Islet of Langerhans (tissue), 1 donor: ENCODE data around the gene C1S.
A peak's percentile ranks its signal among the peaks of the same experiment; 100 is the strongest.

ENCODE experiments used
- FAIRE-seq: peaks from one replicate; lab custom pipeline; 2011; peaks lifted over from hg19 to GRCh38; lab: Jason Lieb, UNC

Gene C1S

GRCh38 chr12:7103837-7104584 lies 43.5 kb downstream of the C1S start:
- no peak for FAIRE-seq

DNA sequence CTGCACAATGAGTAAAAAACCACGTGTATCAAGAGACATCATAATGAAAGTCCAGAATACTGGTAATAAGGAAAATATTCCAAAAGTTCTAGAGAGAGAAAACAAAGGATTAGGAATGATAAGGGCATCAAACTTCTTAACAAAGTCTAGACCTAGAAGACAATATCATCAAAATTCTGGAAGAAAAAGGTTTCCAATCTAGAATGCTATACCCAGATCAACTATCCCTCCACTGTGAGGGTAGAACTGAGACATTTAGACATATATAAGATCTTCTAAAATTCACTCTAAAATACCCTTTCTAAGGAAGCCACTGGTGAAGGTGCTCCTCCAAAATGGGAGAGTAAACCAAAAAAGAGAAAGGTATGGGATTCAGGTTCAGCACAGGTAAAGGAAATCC lies 45.6 kb downstream of the C1S start:
- no peak for FAIRE-seq

DNA sequence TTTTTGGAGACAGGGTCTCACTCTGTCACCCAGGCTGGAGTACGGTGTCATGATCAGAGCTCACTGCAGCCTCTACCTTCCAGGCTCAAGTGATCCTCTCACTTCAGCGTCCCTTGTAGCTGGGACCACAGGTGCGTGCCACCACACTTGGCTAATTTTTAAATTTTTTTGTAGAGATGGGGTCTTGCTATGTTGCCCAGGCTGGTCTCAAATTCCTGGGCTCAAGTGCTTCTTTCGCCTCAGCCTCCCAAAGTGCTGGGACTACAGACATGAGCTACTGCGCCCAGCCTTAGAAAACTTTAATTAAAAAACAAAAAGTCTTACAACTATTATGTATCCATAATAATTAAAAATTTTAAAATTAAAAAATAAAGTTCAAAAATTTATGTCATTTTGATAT lies 46.7 kb downstream of the C1S start:
- FAIRE-seq = peak; percentile 77

GRCh38 chr12:7107636-7108002 lies 47.1 kb downstream of the C1S start:
- no peak for FAIRE-seq

DNA sequence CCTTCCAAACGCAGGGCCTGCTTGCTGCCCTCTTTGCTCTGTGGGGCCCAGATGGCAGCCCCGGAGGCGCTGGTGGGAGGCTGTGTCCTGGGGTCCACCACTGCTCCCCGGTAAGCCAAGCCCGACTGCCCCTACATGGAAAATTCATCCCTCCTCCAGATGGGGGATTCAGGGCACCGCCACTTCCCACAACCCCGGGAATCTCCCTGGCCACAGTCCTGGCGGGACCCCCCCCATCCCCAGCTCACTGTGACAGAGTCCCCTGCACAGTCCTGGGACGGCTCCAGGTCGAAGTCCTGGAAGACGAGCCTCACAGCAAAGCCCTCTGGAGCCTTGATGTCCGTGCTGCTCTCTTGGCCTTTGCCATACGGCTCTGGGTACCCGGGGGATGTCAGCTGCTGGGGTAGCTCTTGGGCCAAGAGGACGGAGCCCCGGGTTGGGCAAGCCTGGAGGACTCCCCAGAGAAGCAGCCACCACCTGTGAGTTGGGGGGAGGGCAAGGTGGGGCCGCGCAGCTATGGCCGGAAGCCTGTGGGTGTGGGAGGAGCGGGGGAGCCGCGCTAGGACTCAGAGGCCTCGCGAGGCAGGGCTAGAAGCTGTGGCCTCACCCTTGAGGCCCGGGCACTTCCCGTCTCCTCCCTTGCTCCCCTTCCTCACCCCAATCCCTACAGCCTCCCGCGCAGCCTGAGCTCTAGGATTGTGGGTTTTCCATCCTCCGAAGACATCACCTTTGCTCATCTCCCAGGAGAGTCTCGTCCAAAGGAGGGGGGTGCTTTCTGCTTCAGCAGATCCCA lies 47.7 kb downstream of the C1S start:
- FAIRE-seq = no peak

- FAIRE-seq = no peak
Observed at GRCh38 chr12:7108796-7109571, 48.5 kb downstream of the C1S start, which contains the start of gene C1RL. TSS of gene C1RL (minus strand) at chr12:7109214. CDS start at chr12:7109180, 34 bp downstream.

- no peak for FAIRE-seq
Observed at GRCh38 chr12:7109572-7109920, 49.0 kb downstream of the C1S start.

DNA sequence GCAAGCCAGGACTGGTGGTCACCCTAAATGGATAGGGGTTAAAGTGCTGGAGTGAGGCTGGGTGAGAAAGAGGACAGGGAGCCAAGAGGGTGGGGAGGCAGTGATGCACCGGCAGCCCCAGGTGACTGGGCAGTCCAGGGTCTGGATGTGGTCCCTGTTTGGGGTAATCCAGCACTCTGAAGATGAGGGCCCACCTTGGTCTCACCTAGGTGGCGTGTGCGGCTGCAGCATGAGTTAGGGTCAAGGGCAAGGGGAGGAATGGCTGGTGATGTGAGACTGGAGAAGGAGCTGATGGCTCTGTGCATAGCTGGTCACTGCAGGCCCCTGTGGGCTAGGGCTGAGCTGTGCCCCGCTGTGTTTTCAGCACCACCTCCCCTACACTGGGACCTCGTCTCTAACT lies 50.1 kb downstream of the C1S start:
- FAIRE-seq = no peak

GRCh38 chr12:7112041-7112440 lies 51.5 kb downstream of the C1S start:
- FAIRE-seq = no peak

DNA sequence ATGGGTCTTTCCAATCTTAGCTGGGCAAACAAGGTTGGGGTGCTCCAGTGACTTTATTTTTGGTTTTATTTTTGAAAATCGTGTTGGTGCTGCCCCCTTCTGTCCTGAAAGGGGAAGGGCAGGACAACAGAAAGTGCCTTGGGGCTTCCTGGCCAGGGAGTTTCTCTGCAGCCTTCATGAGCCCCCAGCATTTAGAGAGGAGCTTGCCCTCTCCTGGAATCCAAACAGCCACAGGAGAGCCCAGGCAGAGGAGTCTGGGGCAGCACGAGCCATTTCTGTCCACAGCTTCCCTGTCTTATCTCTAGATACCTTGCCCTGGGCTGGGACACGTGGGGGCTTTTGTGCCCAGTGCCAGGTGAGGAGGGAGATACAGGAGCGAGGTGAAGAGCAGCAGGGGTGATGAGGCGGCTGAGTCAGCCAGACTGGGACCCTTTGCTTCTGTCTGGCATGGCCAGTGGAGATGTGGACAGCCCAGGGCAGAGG lies 52.9 kb downstream of the C1S start:
- peak; percentile 41 for FAIRE-seq

GRCh38 chr12:7114008-7114407 lies 53.5 kb downstream of the C1S start:
- FAIRE-seq = no peak

- no peak for FAIRE-seq
Observed at GRCh38 chr12:7114851-7115250, 54.3 kb downstream of the C1S start.

GRCh38 chr12:7116196-7116595 lies 55.7 kb downstream of the C1S start:
- FAIRE-seq = no peak

GRCh38 chr12:7116916-7117315 lies 56.4 kb downstream of the C1S start:
- FAIRE-seq = no peak

GRCh38 chr12:7117670-7118069 lies 57.2 kb downstream of the C1S start:
- FAIRE-seq = no peak

GRCh38 chr12:7118881-7119280 lies 58.4 kb downstream of the C1S start:
- FAIRE-seq = no peak

DNA sequence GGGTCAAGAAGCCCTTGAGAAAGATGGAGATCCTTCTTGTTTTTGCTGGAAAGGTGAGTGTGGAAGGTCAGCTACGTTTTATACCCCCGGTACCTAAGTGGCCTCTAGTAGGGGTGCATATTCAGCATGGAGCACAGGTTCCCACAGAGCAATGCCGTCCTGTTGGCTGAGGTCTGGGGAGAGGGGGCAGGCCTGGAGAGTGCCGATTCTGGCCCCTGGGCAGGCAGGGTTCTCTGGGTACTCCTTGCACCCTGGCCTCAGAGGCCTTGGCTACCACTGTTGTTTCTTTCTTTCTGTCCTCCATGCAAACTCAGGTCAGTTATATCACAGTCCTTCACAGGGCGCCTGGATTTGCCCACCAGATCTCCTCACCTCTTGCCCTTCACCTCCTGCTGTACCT lies 59.6 kb downstream of the C1S start:
- FAIRE-seq = no peak
